Activated CD8-positive, alpha-beta T cell treated with anti-CD3 and anti-CD28 coated beads, Interleukin-2, amount 10 ng/mL, durations not matched to agents 7 days and 5 days (primary cell): Measurements from ENCODE around the gene SELENOS. TPM values are rescaled to one million over a fixed set of nuclear protein-coding genes. Genes with fewer than 3 reads are reported as not detected.

Experiments
- ATAC-seq: fragments of 150-1000 bp; cut with Tn5 transposase; one replicate; pipeline ENCODE4 v1.10.0; 2021; ENCODE audit warnings: moderate library complexity
- CTCF ChIA-PET: fragments of 350-600 bp; sonication (Branson Sonifier 250); formaldehyde crosslinking; loops from one replicate; lab custom pipeline; 2021; ENCODE audit warnings: antibody characterized with exemption; lab: Charles Lee
- POLR2A ChIA-PET: fragments of 350-600 bp; sonication (Branson Sonifier 250); formaldehyde crosslinking; loops from one replicate; lab custom pipeline; 2021; ENCODE audit warnings: antibody characterized with exemption; lab: Charles Lee
- DNase-seq: peaks from one replicate; pipeline ENCODE4 v3.0.0-alpha.2; 2020
- H3K27ac Mint-ChIP-seq: one replicate; pipeline ENCODE4 v1.8.0; 2021; ENCODE audit warnings: mild to moderate bottlenecking, mixed read lengths
- H3K27me3 Mint-ChIP-seq: one replicate; pipeline ENCODE4 v1.8.0; 2021; ENCODE audit warnings: low read depth, mixed read lengths
- H3K36me3 Mint-ChIP-seq: one replicate; pipeline ENCODE4 v1.8.0; 2021; ENCODE audit warnings: low read depth, mixed read lengths
- H3K4me1 Mint-ChIP-seq: one replicate; pipeline ENCODE4 v1.8.0; 2021; ENCODE audit warnings: low read depth, mixed read lengths
- H3K4me3 Mint-ChIP-seq: one replicate; pipeline ENCODE4 v1.8.0; 2021; ENCODE audit warnings: mild to moderate bottlenecking, mixed read lengths
- H3K9me3 Mint-ChIP-seq: one replicate; pipeline ENCODE4 v1.8.0; 2022; ENCODE audit warnings: mixed read lengths; ENCODE audit not compliant: insufficient read depth
- total RNA-seq, 2 experiments: library from RNA; stranded (reverse); gene quantifications; one replicate each; pipeline ENCODE4 v1.2.3, GENCODE V29; 2021

SELENOS gene
- total RNA-seq, 2 experiments from 2014 or later: 29.8 to 32.2 TPM

GRCh38 chr15:101237251-101237650 lies 40.0 kb downstream of the SELENOS start:
- DNase-seq (no peak), ATAC-seq (no peak)
- Mint-ChIP-seq H3K4me1 (peaks cover 75% of the 10 kb centered on the region), H3K27me3 (no peaks in the 10 kb centered on the region), H3K4me3 (no peak overlapping the region), H3K9me3 (no peaks in the 10 kb centered on the region), H3K27ac (peak overlapping the region; percentile 48), H3K36me3 (peaks cover 69% of the 10 kb centered on the region)
- CTCF ChIA-PET: no interaction called here
- POLR2A ChIA-PET: no interaction called here

- CTCF ChIA-PET: no interaction called here
- no peak overlapping the region for H3K27ac Mint-ChIP-seq
- no peaks in the 10 kb centered on the region for H3K27me3 Mint-ChIP-seq
- POLR2A ChIA-PET: no interaction called here
- peaks cover 62% of the 10 kb centered on the region for H3K4me1 Mint-ChIP-seq
- peaks cover 80% of the 10 kb centered on the region for H3K36me3 Mint-ChIP-seq
- H3K9me3 Mint-ChIP-seq: peaks cover 7% of the 10 kb centered on the region
- DNase-seq: no peak
- no peak overlapping the region for H3K4me3 Mint-ChIP-seq
- ATAC-seq: no peak
Measured at GRCh38 chr15:101233651-101234280, 43.5 kb downstream of the SELENOS start.

- peak overlapping the region; percentile 8 for H3K27ac Mint-ChIP-seq
- ATAC-seq (no peak), DNase-seq (no peak)
- no peak overlapping the region for H3K4me3 Mint-ChIP-seq
- peaks cover 81% of the 10 kb centered on the region for H3K36me3 Mint-ChIP-seq
- peaks cover 9% of the 10 kb centered on the region for H3K9me3 Mint-ChIP-seq
- peaks cover 63% of the 10 kb centered on the region for H3K4me1 Mint-ChIP-seq
- CTCF ChIA-PET: interaction anchor here (2.5 kb wide), 1 partner anchor 10 kb away, joined by 15 read pairs; no protein-coding TSS in a partner anchor
- POLR2A ChIA-PET: interaction anchor here (0.6 kb wide), 1 partner anchor 21 kb away, joined by 3 read pairs; no protein-coding TSS in a partner anchor
- H3K27me3 Mint-ChIP-seq: no peaks in the 10 kb centered on the region
Measured at GRCh38 chr15:101232677-101233076, 44.6 kb downstream of the SELENOS start.

- peaks cover 84% of the 10 kb centered on the region for H3K36me3 Mint-ChIP-seq
- H3K27me3 Mint-ChIP-seq: no peaks in the 10 kb centered on the region
- CTCF ChIA-PET: no interaction called here
- peaks cover 68% of the 10 kb centered on the region for H3K4me1 Mint-ChIP-seq
- DNase-seq (no peak), ATAC-seq (no peak)
- POLR2A ChIA-PET: no interaction called here
- H3K4me3 Mint-ChIP-seq: no peak overlapping the region
- peaks cover 9% of the 10 kb centered on the region for H3K9me3 Mint-ChIP-seq
- H3K27ac Mint-ChIP-seq: peak overlapping the region; percentile 23
Measured at GRCh38 chr15:101228313-101228712, 49.0 kb downstream of the SELENOS start.

GRCh38 chr15:101225658-101226057 lies 51.6 kb downstream of the SELENOS start:
- ChIA-PET POLR2A (no interaction called here), CTCF (no interaction called here)
- H3K4me3 Mint-ChIP-seq: no peak overlapping the region
- ATAC-seq (no peak), DNase-seq (no peak)
- H3K9me3 Mint-ChIP-seq: peaks cover 9% of the 10 kb centered on the region
- H3K4me1 Mint-ChIP-seq: peaks cover 66% of the 10 kb centered on the region
- H3K36me3 Mint-ChIP-seq: peaks cover 66% of the 10 kb centered on the region
- no peaks in the 10 kb centered on the region for H3K27me3 Mint-ChIP-seq
- no peak overlapping the region for H3K27ac Mint-ChIP-seq

Other genes with a start within 250 kb of the SELENOS start
- 10 to 100 TPM; 44.6 to 46.4 TPM for gene CHSY1, start 25.4 kb downstream of the SELENOS start, total RNA-seq
- gene SNRPA1, start 17.8 kb upstream of the SELENOS start, total RNA-seq: 100 to 1,000 TPM; 138 to 144 TPM
- gene PCSK6, start 212.2 kb upstream of the SELENOS start, total RNA-seq: under 1 TPM; 0.68 to 0.76 TPM